Liver (tissue), 9 donors: Measurements from ENCODE around the gene TMEM178B. TPM values are rescaled to one million over a fixed set of nuclear protein-coding genes. Genes with fewer than 3 reads are reported as not detected.

Experiments used
- DNase-seq: peaks from one replicate; pipeline ENCODE4 v3.0.0-alpha.2; 2017; ENCODE audit warnings: low spot score
- H3K27ac ChIP-seq, 2 donors: one replicate each; pipeline ENCODE4 v1.7.0; 2013; ENCODE audit warnings: inconsistent platforms in 2 of 2, low read length in 2 of 2, control low read depth in 1 of 2, low read depth in 1 of 2, mild to moderate bottlenecking in 1 of 2
- H3K27me3 ChIP-seq, 4 donors: one replicate each; pipeline versions ENCODE4 v1.6.1 to v1.7.0; 2013; ENCODE audit warnings: low read length in 3 of 4, inconsistent platforms in 1 of 4, mild to moderate bottlenecking in 1 of 4, moderate library complexity in 1 of 4; ENCODE audit not compliant: control insufficient read depth in 4 of 4, insufficient read depth in 4 of 4
- H3K36me3 ChIP-seq, 4 donors: one replicate each; pipeline versions ENCODE4 v1.6.1 to v1.7.0; 2013; ENCODE audit warnings: low read length in 3 of 4, mild to moderate bottlenecking in 3 of 4, low read depth in 1 of 4, moderate library complexity in 1 of 4; ENCODE audit not compliant: control insufficient read depth in 4 of 4, insufficient read depth in 3 of 4
- H3K4me1 ChIP-seq, 4 donors: one replicate each; pipeline versions ENCODE4 v1.6.1 to v1.7.0; 2013; ENCODE audit warnings: low read length in 3 of 4, mild to moderate bottlenecking in 3 of 4, moderate library complexity in 1 of 4; ENCODE audit not compliant: control insufficient read depth in 4 of 4, insufficient read depth in 4 of 4
- H3K4me3 ChIP-seq, 3 donors: one replicate each; pipeline versions ENCODE4 v1.6.1 to v1.7.0; 2013; ENCODE audit warnings: low read length in 3 of 3, control low read depth in 1 of 3, low read depth in 1 of 3, mild to moderate bottlenecking in 1 of 3
- H3K9ac ChIP-seq, 2 donors: one replicate each; pipeline ENCODE4 v1.7.0; 2013; ENCODE audit warnings: low read length in 2 of 2, mild to moderate bottlenecking in 2 of 2, moderate library complexity in 2 of 2, control low read depth in 1 of 2, low read depth in 1 of 2
- H3K9me3 ChIP-seq, 4 donors: one replicate each; pipeline versions ENCODE4 v1.6.1 to v1.7.0; 2013; ENCODE audit warnings: low read length in 3 of 4; ENCODE audit not compliant: control insufficient read depth in 4 of 4
- EGR1 ChIP-seq, 2 donors: IDR thresholded peaks; 2 replicates each; pipeline ENCODE4 v1.6.1; 2016 to 2018; ENCODE audit warnings: antibody characterized with exemption in 2 of 2, low read depth in 2 of 2
- FOXA1 ChIP-seq: IDR thresholded peaks from 2 replicates; pipeline ENCODE4 v1.6.1; 2016; ENCODE audit warnings: antibody characterized with exemption
- FOXA2 ChIP-seq: IDR thresholded peaks from 2 replicates; pipeline ENCODE4 v1.6.1; 2016; ENCODE audit warnings: antibody characterized with exemption
- GABPA ChIP-seq, 2 donors: IDR thresholded peaks in 1 of 2; conservative IDR thresholded peaks in 1 of 2; 2 replicates each; pipeline ENCODE4 v1.6.1; 2016; ENCODE audit warnings: antibody characterized with exemption in 2 of 2, mild to moderate bottlenecking in 1 of 2, moderate library complexity in 1 of 2
- HNF4A ChIP-seq, 2 donors: conservative IDR thresholded peaks; 2 replicates each; pipeline ENCODE4 v1.6.1; 2016; ENCODE audit warnings: antibody characterized with exemption in 2 of 2, mild to moderate bottlenecking in 2 of 2
- HNF4G ChIP-seq: IDR thresholded peaks from 2 replicates; pipeline ENCODE4 v1.6.1; 2016; ENCODE audit warnings: antibody characterized with exemption
- JUND ChIP-seq, 2 donors: IDR thresholded peaks; 2 replicates each; pipeline ENCODE4 v1.6.1; 2016; ENCODE audit warnings: antibody characterized with exemption in 2 of 2
- NR2F2 ChIP-seq: IDR thresholded peaks from 2 replicates; pipeline ENCODE4 v1.6.1; 2016; ENCODE audit warnings: antibody characterized with exemption
- RAD21 ChIP-seq, 2 donors: IDR thresholded peaks; 2 replicates each; pipeline ENCODE4 v1.6.1; 2016; ENCODE audit warnings: antibody characterized with exemption in 2 of 2, mild to moderate bottlenecking in 2 of 2
- REST ChIP-seq: IDR thresholded peaks from 2 replicates; pipeline ENCODE4 v1.6.1; 2016; ENCODE audit warnings: antibody characterized with exemption, mild to moderate bottlenecking
- RXRA ChIP-seq, 2 donors: IDR thresholded peaks; 2 replicates each; pipeline ENCODE4 v1.6.1; 2017 to 2018; ENCODE audit warnings: antibody characterized with exemption in 2 of 2, mild to moderate bottlenecking in 1 of 2
- TAF1 ChIP-seq: conservative IDR thresholded peaks from 2 replicates; pipeline ENCODE4 v1.6.1; 2016; ENCODE audit warnings: antibody characterized with exemption, mild to moderate bottlenecking
- YY1 ChIP-seq: IDR thresholded peaks from 2 replicates; pipeline ENCODE4 v1.6.1; 2016; ENCODE audit warnings: antibody characterized with exemption, mild to moderate bottlenecking
- ZBTB33 ChIP-seq: IDR thresholded peaks from 2 replicates; pipeline ENCODE4 v1.6.1; 2016; ENCODE audit warnings: antibody characterized with exemption
- WGBS: extraction: QIAGEN DNeasy Blood & Tissue Kit; methylation state at CpG from one replicate; pipeline ENCODE4 v1.1.7; 2013; 5-methylcytosine and 5-hydroxymethylcytosine counted together
- polyA plus RNA-seq, 2 donors: library from polyadenylated mRNA; stranded (reverse) in 1 of 2; unstranded in 1 of 2; fragments of 200-250 nt in 1 of 2; fragments of >200 nt in 1 of 2; fragmentation: Nextera tagmentation in 1 of 2; extraction: Ambion mirVana in 1 of 2; gene quantifications; one replicate each; pipeline versions ENCODE4 v1.2.1 to v1.2.3, GENCODE V29; 2013 to 2015
- total RNA-seq, 2 donors: library from RNA; depleted of rRNA; stranded (reverse); fragments of >200 nt; gene quantifications; one replicate each; pipeline ENCODE4 v1.2.3, GENCODE V29; 2014
- TF ChIP-seq, protein P1 (sequence below): IDR thresholded peaks from 2 replicates; pipeline ENCODE4 v1.6.1; 2016; ENCODE audit warnings: antibody characterized with exemption
- TF ChIP-seq, protein P2 (sequence below): fragments of 150-350 bp; IDR thresholded peaks from 2 replicates; pipeline ENCODE4 v1.5.1; 2017; ENCODE audit warnings: improper control_type of control experiment, low read depth, low read length; ENCODE audit not compliant: missing input control
- TF ChIP-seq, protein P3 (sequence below): IDR thresholded peaks from 2 replicates; pipeline ENCODE4 v1.6.1; 2016; ENCODE audit warnings: antibody characterized with exemption
- donor health status: healthy.
- donor health status: healthy.
- donor health status: healthy.
- donor health status: healthy.
- donor health status: healthy.

The TMEM178B gene
- total and polyA plus RNA-seq, 4 donors, result under 0.01 to 0.02 (median under 0.01) TPM; not detected in 1

DNA sequence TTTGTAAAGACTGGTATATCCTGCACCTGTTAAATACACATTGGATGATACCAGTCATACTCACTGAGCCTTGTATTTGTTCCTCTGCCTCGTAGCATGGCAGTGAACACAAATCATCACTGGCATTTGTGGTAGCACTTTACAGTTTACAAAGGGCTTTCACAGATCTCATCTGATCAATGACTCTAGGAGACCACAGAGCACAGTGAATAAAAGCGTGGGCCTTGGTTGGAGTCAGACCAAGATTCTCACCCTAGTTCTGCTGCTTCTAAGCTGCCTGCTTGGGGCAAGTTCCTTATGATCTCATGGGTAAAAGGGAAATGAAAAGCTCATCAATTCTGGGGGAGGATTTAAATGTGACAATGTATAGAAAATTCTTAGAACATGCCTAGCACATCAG, 347.4 kb downstream of the TMEM178B start:
- H3K27me3 ChIP-seq, result no peaks in the 10 kb centered on the region
- H3K4me1 ChIP-seq, result no peaks in the 10 kb centered on the region
- H3K9me3 ChIP-seq, result peaks cover 0 to under 1% (median 0%) of the 10 kb centered on the region in 4 donors
- H3K9ac ChIP-seq, result no peak overlapping the region
- no peak overlapping the region for H3K27ac ChIP-seq
- H3K36me3 ChIP-seq, result no peaks in the 10 kb centered on the region
- DNase-seq, result no peak
- TF ChIP-seq GABPA (IDR thresholded peaks at IDR 0.05 in 1 of 2, conservative IDR thresholded peaks at IDR 0.05 in 1 of 2) (no peak), FOXA1 (no peak), RXRA (IDR thresholded peaks at IDR 0.05) (no peak)
- TF ChIP-seq, protein P1, sequence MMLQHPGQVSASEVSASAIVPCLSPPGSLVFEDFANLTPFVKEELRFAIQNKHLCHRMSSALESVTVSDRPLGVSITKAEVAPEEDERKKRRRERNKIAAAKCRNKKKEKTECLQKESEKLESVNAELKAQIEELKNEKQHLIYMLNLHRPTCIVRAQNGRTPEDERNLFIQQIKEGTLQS, result no peak
- H3K4me3 ChIP-seq, result no peak overlapping the region
- WGBS, result 86% methylated on average over 2 of the region's 2 CpGs

GRCh38 chr7:141427134-141427533, 353.3 kb downstream of the TMEM178B start:
- peaks cover 0 to 3% (median 3%) of the 10 kb centered on the region in 4 donors for H3K9me3 ChIP-seq
- H3K27ac ChIP-seq, result no peak overlapping the region

GRCh38 chr7:141430455-141431139, 356.7 kb downstream of the TMEM178B start:
- Histone ChIP-seq H3K4me1 (no peaks in the 10 kb centered on the region), H3K9me3 (peaks cover 0 to 3% (median 3%) of the 10 kb centered on the region in 4 donors), H3K27me3 (peaks cover 0 to 3% (median 0%) of the 10 kb centered on the region in 4 donors), H3K36me3 (no peaks in the 10 kb centered on the region), H3K27ac (no peak overlapping the region), H3K9ac (no peak overlapping the region), H3K4me3 (no peak overlapping the region)
- WGBS, result 46% methylated on average over 12 of the region's 12 CpGs
- no peak for DNase-seq
- TF ChIP-seq, protein P2, sequence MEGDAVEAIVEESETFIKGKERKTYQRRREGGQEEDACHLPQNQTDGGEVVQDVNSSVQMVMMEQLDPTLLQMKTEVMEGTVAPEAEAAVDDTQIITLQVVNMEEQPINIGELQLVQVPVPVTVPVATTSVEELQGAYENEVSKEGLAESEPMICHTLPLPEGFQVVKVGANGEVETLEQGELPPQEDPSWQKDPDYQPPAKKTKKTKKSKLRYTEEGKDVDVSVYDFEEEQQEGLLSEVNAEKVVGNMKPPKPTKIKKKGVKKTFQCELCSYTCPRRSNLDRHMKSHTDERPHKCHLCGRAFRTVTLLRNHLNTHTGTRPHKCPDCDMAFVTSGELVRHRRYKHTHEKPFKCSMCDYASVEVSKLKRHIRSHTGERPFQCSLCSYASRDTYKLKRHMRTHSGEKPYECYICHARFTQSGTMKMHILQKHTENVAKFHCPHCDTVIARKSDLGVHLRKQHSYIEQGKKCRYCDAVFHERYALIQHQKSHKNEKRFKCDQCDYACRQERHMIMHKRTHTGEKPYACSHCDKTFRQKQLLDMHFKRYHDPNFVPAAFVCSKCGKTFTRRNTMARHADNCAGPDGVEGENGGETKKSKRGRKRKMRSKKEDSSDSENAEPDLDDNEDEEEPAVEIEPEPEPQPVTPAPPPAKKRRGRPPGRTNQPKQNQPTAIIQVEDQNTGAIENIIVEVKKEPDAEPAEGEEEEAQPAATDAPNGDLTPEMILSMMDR, result no peak
- TF ChIP-seq GABPA (IDR thresholded peaks at IDR 0.05 in 1 of 2, conservative IDR thresholded peaks at IDR 0.05 in 1 of 2) (no peak), FOXA2 (no peak), TAF1 (no peak), HNF4G (no peak), EGR1 (IDR thresholded peaks at IDR 0.05; ENCODE audit: low read depth in 2 of 2) (no peak), RAD21 (IDR thresholded peaks at IDR 0.05) (no peak), REST (no peak), HNF4A (conservative IDR thresholded peaks at IDR 0.05) (no peak), NR2F2 (no peak), RXRA (IDR thresholded peaks at IDR 0.05) (no peak), YY1 (no peak), JUND (IDR thresholded peaks at IDR 0.05) (no peak), FOXA1 (no peak), ZBTB33 (no peak)
- TF ChIP-seq, protein P3, sequence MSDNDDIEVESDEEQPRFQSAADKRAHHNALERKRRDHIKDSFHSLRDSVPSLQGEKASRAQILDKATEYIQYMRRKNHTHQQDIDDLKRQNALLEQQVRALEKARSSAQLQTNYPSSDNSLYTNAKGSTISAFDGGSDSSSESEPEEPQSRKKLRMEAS, result no peak
- TF ChIP-seq, protein P1, result no peak

More at GRCh38 chr7:141427134-141427533, 353.3 kb downstream of the TMEM178B start:
- H3K27me3 ChIP-seq, result peaks cover 0 to 3% (median 0%) of the 10 kb centered on the region in 4 donors
- no peak overlapping the region for H3K9ac ChIP-seq
- TF ChIP-seq, protein P1, result no peak
- TF ChIP-seq FOXA1 (no peak), RXRA (IDR thresholded peaks at IDR 0.05) (no peak), RAD21 (IDR thresholded peaks at IDR 0.05) (no peak), TAF1 (no peak), NR2F2 (no peak), FOXA2 (no peak)
- DNase-seq, result no peak
- no peaks in the 10 kb centered on the region for H3K4me1 ChIP-seq
- no peaks in the 10 kb centered on the region for H3K36me3 ChIP-seq
- no peak overlapping the region for H3K4me3 ChIP-seq
